ENCODE data around the gene ABTB1. TPM values are rescaled to one million over a fixed set of nuclear protein-coding genes. Genes with fewer than 3 reads are reported as not detected.

The ABTB1 gene
- total RNA-seq, 1 donor from 2014 or later: 11.8 TPM

DNA sequence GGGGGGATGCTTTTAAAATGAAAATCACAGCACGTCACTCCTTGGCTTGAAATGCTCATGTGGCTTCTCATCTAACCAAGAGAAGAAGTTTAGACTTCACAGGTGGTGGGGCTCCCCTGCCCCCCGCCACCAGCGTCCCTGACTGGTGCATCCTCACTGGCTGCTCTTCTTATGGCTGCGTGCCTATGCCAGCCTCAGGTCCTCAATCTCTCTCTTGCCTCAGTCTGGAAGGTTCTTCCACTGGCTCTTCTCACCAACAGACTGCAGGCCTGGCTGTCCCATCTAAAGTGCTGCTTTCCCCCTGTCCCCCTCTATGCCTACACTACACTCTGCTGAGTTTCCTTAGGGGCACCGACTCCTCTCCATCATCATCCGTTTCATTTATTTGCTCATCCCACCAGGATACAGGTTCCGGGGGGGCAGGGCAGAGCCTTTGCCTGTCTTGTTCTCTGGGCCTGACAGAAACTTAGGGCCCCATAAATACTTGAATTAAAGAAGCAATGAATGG lies 20.6 kb downstream of the ABTB1 start:
- H3K4me2 ChIP-seq (ENCODE audit: low read length): no peak overlapping the region
- no peaks in the 10 kb centered on the region for H3K27me3 Mint-ChIP-seq (ENCODE audit: low read depth, unreplicated experiment)
- H4K20me1 ChIP-seq (ENCODE audit: insufficient read depth, low read length): no peaks in the 10 kb centered on the region
- H3K4me1 Mint-ChIP-seq (ENCODE audit: low read depth, unreplicated experiment): peaks cover 29% of the 10 kb centered on the region
- H3K79me2 ChIP-seq (ENCODE audit: insufficient read depth, low read length): no peaks in the 10 kb centered on the region
- no peaks in the 10 kb centered on the region for H3K9me3 ChIP-seq (ENCODE audit: insufficient read depth, low read depth, low read length)
- no peak overlapping the region for H3K27ac ChIP-seq (ENCODE audit: low read depth, low read length)
- DNase-seq (ENCODE audit: low read depth) (no peak), FAIRE-seq (no peak)
- H3K27ac Mint-ChIP-seq (ENCODE audit: unreplicated experiment): no peak overlapping the region
- H2AFZ ChIP-seq (ENCODE audit: low read depth, low read length): no peak overlapping the region
- no peaks in the 10 kb centered on the region for H3K9me3 Mint-ChIP-seq (ENCODE audit: unreplicated experiment)
- H3K4me3 ChIP-seq (ENCODE audit: insufficient read depth, low read depth, low read length): no peak overlapping the region
- H3K36me3 ChIP-seq (ENCODE audit: insufficient read depth, low read length): no peaks in the 10 kb centered on the region
- no peak for TF ChIP-seq EZH2 (IDR thresholded peaks at IDR 0.05; ENCODE audit: insufficient read depth, low read length)
- TF ChIP-seq, protein P1, sequence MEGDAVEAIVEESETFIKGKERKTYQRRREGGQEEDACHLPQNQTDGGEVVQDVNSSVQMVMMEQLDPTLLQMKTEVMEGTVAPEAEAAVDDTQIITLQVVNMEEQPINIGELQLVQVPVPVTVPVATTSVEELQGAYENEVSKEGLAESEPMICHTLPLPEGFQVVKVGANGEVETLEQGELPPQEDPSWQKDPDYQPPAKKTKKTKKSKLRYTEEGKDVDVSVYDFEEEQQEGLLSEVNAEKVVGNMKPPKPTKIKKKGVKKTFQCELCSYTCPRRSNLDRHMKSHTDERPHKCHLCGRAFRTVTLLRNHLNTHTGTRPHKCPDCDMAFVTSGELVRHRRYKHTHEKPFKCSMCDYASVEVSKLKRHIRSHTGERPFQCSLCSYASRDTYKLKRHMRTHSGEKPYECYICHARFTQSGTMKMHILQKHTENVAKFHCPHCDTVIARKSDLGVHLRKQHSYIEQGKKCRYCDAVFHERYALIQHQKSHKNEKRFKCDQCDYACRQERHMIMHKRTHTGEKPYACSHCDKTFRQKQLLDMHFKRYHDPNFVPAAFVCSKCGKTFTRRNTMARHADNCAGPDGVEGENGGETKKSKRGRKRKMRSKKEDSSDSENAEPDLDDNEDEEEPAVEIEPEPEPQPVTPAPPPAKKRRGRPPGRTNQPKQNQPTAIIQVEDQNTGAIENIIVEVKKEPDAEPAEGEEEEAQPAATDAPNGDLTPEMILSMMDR (IDR thresholded peaks at IDR 0.05; ENCODE audit: insufficient read depth, low read depth, low read length): no peak
- H3K36me3 Mint-ChIP-seq (ENCODE audit: low read depth, unreplicated experiment): peaks cover 8% of the 10 kb centered on the region
- peaks cover 46% of the 10 kb centered on the region for H3K4me1 ChIP-seq (ENCODE audit: insufficient read depth, low read length)
- H3K9ac ChIP-seq (ENCODE audit: low read length): no peak overlapping the region
- no peak overlapping the region for H3K4me3 Mint-ChIP-seq (ENCODE audit: unreplicated experiment)
- no peaks in the 10 kb centered on the region for H3K27me3 ChIP-seq (ENCODE audit: insufficient read depth, low read length)

DNA sequence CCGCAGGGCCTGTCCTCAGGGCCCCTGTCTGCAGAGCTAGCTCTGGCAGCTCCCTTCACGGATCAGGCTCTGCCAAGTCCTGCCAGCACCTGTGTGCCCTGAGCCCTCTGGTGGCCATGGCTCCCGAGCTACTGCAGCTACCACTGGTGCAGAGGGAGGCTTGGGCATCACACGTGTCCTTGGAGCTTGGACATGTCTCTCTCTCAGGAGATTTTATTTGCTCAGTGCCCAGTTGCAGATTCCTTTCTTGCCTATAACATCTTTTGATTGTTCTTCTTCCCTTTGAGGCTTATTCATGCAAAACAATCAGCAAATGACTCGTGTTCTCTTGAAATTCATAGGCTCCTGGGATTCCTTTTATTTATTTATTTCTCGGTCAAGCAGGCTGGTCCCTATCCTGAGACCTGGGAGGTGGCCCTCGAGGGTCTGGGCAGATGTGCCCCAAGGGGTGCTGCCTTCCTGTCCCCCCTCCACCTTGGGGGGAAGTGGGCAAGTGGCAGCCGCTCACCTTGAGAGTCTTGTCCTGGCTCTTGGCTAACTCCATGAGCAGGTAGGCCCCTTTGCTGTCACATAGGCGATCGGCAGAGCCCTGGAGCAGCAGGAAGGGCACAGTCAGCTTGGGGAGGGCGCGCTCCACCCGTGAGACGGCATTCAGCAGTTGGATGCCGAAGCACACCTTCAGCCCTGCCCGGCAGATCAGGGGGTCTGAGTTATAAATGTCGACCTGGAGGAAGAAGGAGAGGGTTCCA lies 21.9 kb downstream of the ABTB1 start:
- H3K27ac Mint-ChIP-seq (ENCODE audit: unreplicated experiment): no peak overlapping the region
- no peak for DNase-seq (ENCODE audit: low read depth)
- H2AFZ ChIP-seq (ENCODE audit: low read depth, low read length): no peak overlapping the region
- H3K4me3 ChIP-seq (ENCODE audit: insufficient read depth, low read depth, low read length): no peak overlapping the region
- no peak overlapping the region for H3K4me2 ChIP-seq (ENCODE audit: low read length)
- H3K27ac ChIP-seq (ENCODE audit: low read depth, low read length): no peak overlapping the region
- H3K36me3 ChIP-seq (ENCODE audit: insufficient read depth, low read length): no peaks in the 10 kb centered on the region
- no peak overlapping the region for H3K4me3 Mint-ChIP-seq (ENCODE audit: unreplicated experiment)
- no peaks in the 10 kb centered on the region for H3K79me2 ChIP-seq (ENCODE audit: insufficient read depth, low read length)
- FAIRE-seq: no peak
- no peak for TF ChIP-seq EZH2 (IDR thresholded peaks at IDR 0.05; ENCODE audit: insufficient read depth, low read length)
- TF ChIP-seq, protein P1 (IDR thresholded peaks at IDR 0.05; ENCODE audit: insufficient read depth, low read depth, low read length): peak; percentile 20
- no peaks in the 10 kb centered on the region for H3K9me3 ChIP-seq (ENCODE audit: insufficient read depth, low read depth, low read length)
- H3K36me3 Mint-ChIP-seq (ENCODE audit: low read depth, unreplicated experiment): peaks cover 8% of the 10 kb centered on the region
- H3K4me1 Mint-ChIP-seq (ENCODE audit: low read depth, unreplicated experiment): peaks cover 21% of the 10 kb centered on the region
- no peak overlapping the region for H3K9ac ChIP-seq (ENCODE audit: low read length)
- peaks cover 43% of the 10 kb centered on the region for H3K4me1 ChIP-seq (ENCODE audit: insufficient read depth, low read length)
- H3K27me3 ChIP-seq (ENCODE audit: insufficient read depth, low read length): no peaks in the 10 kb centered on the region
- H3K27me3 Mint-ChIP-seq (ENCODE audit: low read depth, unreplicated experiment): no peaks in the 10 kb centered on the region
- H3K9me3 Mint-ChIP-seq (ENCODE audit: unreplicated experiment): no peaks in the 10 kb centered on the region
- no peaks in the 10 kb centered on the region for H4K20me1 ChIP-seq (ENCODE audit: insufficient read depth, low read length)
